SJSA1 (cell line): Measurements from ENCODE around the gene COL1A1. TPM values are rescaled to one million over a fixed set of nuclear protein-coding genes. Genes with fewer than 3 reads are reported as not detected.
A peak's percentile ranks its signal among the peaks of the same experiment; 100 is the strongest.

Experiments used
- DNase-seq, 2 experiments: peaks; one replicate each; pipeline ENCODE4 v3.0.0-alpha.2; 2015 to 2020; ENCODE audit warnings: low spot score in 2 of 2, low read depth in 1 of 2
- H3K27ac ChIP-seq: fragments of 250-450 bp; sonication (Bioruptor Pico); 2 replicates; pipeline ENCODE4 v1.5.1; 2020; ENCODE audit warnings: mild to moderate bottlenecking, moderate library complexity
- H3K27me3 ChIP-seq: fragments of 250-450 bp; sonication (Bioruptor Pico); replicated peaks from 2 replicates; pipeline ENCODE4 v1.5.1; 2020; ENCODE audit warnings: mild to moderate bottlenecking, moderate library complexity
- H3K36me3 ChIP-seq: fragments of 250-450 bp; sonication (Bioruptor Pico); 2 replicates; pipeline ENCODE4 v1.5.1; 2020; ENCODE audit warnings: mild to moderate bottlenecking
- H3K4me1 ChIP-seq: fragments of 250-450 bp; sonication (Bioruptor Pico); replicated peaks from 2 replicates; pipeline ENCODE4 v1.6.1; 2021; ENCODE audit warnings: mild to moderate bottlenecking
- H3K4me3 ChIP-seq: fragments of 250-450 bp; sonication (Bioruptor Pico); 2 replicates; pipeline ENCODE4 v1.5.1; 2020; ENCODE audit warnings: mild to moderate bottlenecking
- H3K9me3 ChIP-seq: fragments of 250-450 bp; sonication (Bioruptor Pico); replicated peaks from 2 replicates; pipeline ENCODE4 v1.5.1; 2020; ENCODE audit warnings: mild to moderate bottlenecking
- total RNA-seq: library from RNA; depleted of rRNA; stranded (reverse); fragments of >200 nt; shearing (Covaris generic); gene quantifications from 2 replicates; pipeline ENCODE4 v1.2.3, GENCODE V29; 2014; rRNA removed

The COL1A1 gene
- total RNA-seq, 1 experiment from 2014 or later, result 957 TPM

GRCh38 chr17:50141026-50141744 is 60.2 kb downstream of the COL1A1 start:
- Histone ChIP-seq H3K4me1 (no peaks in the 10 kb centered on the region), H3K27me3 (no peaks in the 10 kb centered on the region), H3K9me3 (no peaks in the 10 kb centered on the region), H3K36me3 (peaks cover 98% of the 10 kb centered on the region), H3K4me3 (no peak overlapping the region), H3K27ac (no peak overlapping the region)
- DNase-seq, result no peak

DNA sequence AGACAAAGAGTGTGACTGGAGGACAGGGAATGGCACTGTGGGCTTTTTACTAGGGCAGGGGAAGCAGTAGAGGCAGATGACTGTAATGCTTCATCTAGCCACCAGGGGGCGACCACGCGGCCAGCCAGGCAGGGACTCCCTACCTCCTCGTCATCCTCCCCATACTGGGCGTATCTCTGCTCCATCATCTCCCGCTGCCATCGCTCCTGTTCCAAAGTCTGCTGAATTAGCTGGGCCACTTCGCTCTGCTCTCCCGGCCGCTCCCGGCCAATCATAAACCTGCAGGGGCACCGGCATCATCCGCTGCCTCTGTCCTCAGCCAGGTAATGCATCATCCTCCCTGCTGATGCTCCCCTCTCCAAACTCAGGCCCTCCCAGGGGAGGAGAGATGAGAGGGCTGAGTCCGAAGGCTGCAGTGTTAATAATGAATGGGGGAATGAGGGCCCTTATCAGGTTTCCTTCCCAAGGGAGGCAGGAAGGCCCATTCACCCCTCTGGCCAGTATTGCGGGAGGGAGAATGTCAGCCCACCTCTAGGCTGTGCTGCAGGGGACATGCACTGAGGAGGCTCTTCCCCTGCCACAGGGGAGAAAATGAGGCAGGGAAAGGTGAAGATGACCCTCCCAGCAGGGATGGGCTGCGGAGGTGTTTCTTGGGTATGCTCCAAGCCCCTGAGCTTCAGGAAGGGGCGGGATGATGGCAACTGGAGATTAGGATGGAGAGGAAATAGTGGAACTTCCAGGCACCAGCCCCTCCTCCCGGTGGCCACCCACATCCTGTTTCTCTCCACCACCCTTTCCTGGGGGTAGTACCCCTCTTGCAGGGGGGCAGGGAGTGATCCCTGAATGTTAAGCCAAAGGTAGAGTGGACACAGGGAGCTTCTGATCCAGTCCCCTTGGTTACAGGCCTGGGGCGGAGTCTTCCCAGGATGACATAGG is 61.2 kb downstream of the COL1A1 start:
- Histone ChIP-seq H3K9me3 (no peaks in the 10 kb centered on the region), H3K4me3 (no peak overlapping the region), H3K27me3 (no peaks in the 10 kb centered on the region), H3K4me1 (no peaks in the 10 kb centered on the region), H3K36me3 (peaks cover 98% of the 10 kb centered on the region), H3K27ac (no peak overlapping the region)
- DNase-seq, result peak; percentile 65 to 88

GRCh38 chr17:50139185-50139783 is 62.1 kb downstream of the COL1A1 start:
- no peak overlapping the region for H3K4me3 ChIP-seq
- H3K36me3 ChIP-seq, result peaks cover 96% of the 10 kb centered on the region
- H3K27ac ChIP-seq, result no peak overlapping the region
- no peaks in the 10 kb centered on the region for H3K4me1 ChIP-seq
- DNase-seq, result no peak
- no peaks in the 10 kb centered on the region for H3K27me3 ChIP-seq
- no peaks in the 10 kb centered on the region for H3K9me3 ChIP-seq

DNA sequence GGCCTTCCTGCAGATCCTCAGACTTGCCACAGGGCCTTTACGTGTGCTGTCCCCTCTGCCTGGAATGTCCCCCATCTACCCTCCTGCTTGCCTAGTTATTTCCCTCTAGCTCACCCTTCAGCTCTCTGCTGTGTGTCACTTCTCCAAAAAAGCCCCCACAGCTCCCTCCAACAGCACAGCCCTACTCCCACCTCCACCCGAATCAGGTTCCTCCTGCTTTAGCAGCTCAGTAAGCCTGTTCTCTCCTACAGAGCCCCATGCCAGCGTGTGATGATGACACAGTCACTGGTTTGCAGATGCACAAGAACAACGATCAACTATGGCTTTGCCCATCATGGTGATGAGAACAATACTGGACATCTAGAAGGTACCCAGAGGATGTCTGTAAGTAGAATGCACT is 64.4 kb downstream of the COL1A1 start:
- Histone ChIP-seq H3K4me1 (peaks cover 11% of the 10 kb centered on the region), H3K27me3 (no peaks in the 10 kb centered on the region), H3K36me3 (peaks cover 95% of the 10 kb centered on the region), H3K4me3 (no peak overlapping the region), H3K27ac (no peak overlapping the region), H3K9me3 (no peaks in the 10 kb centered on the region)
- DNase-seq, result no peak

- DNase-seq, result no peak
- Histone ChIP-seq H3K27ac (no peak overlapping the region), H3K9me3 (no peaks in the 10 kb centered on the region), H3K36me3 (peaks cover 89% of the 10 kb centered on the region), H3K4me3 (no peak overlapping the region), H3K27me3 (no peaks in the 10 kb centered on the region), H3K4me1 (peaks cover 11% of the 10 kb centered on the region)
Measured at GRCh38 chr17:50136096-50136687, 65.2 kb downstream of the COL1A1 start.

- no peaks in the 10 kb centered on the region for H3K9me3 ChIP-seq
- no peak overlapping the region for H3K27ac ChIP-seq
- no peak overlapping the region for H3K4me3 ChIP-seq
- peaks cover 11% of the 10 kb centered on the region for H3K4me1 ChIP-seq
- H3K27me3 ChIP-seq, result no peaks in the 10 kb centered on the region
- DNase-seq, result no peak
- peaks cover 82% of the 10 kb centered on the region for H3K36me3 ChIP-seq
Measured at GRCh38 chr17:50135316-50136095, 65.9 kb downstream of the COL1A1 start.

- Histone ChIP-seq H3K27ac (no peak overlapping the region), H3K36me3 (peaks cover 74% of the 10 kb centered on the region), H3K27me3 (peaks cover 6% of the 10 kb centered on the region), H3K9me3 (no peaks in the 10 kb centered on the region), H3K4me3 (no peak overlapping the region), H3K4me1 (peaks cover 15% of the 10 kb centered on the region)
- DNase-seq, result no peak
Measured at GRCh38 chr17:50134206-50135110, 67.0 kb downstream of the COL1A1 start.

GRCh38 chr17:50133769-50134099 is 67.7 kb downstream of the COL1A1 start:
- Histone ChIP-seq H3K36me3 (peaks cover 66% of the 10 kb centered on the region), H3K4me3 (no peak overlapping the region), H3K27me3 (peaks cover 12% of the 10 kb centered on the region), H3K9me3 (no peaks in the 10 kb centered on the region; the same call in 1 of the 2 replicates), H3K4me1 (peaks cover 15% of the 10 kb centered on the region), H3K27ac (no peak overlapping the region)
- no peak for DNase-seq

Other genes starting within 250 kb of the COL1A1 start
- gene DLX4, start 232.4 kb downstream of the COL1A1 start, total RNA-seq, result 0.13 TPM in 1 of 2 replicates, not detected in the other
- not detected in 2 replicates for gene DLX3, start 206.4 kb downstream of the COL1A1 start, total RNA-seq
- gene ITGA3, start 145.5 kb downstream of the COL1A1 start, total RNA-seq, result 142 and 195 TPM in 2 replicates
- gene PDK2, start 106.3 kb downstream of the COL1A1 start, total RNA-seq, result 22.2 and 25.3 TPM in 2 replicates
- 0.11 TPM in 1 of 2 replicates, not detected in the other for gene SAMD14, start 71.5 kb downstream of the COL1A1 start, total RNA-seq
- gene PPP1R9B, start 51.0 kb downstream of the COL1A1 start, total RNA-seq, result 69.4 and 70.1 TPM in 2 replicates
- 2.4 TPM in 1 of 2 replicates, not detected in the other for gene SGCA, start 35.6 kb downstream of the COL1A1 start, total RNA-seq
- gene TMEM92, start 72.8 kb upstream of the COL1A1 start, total RNA-seq, result 0.05 TPM in 1 of 2 replicates, not detected in the other
- gene XYLT2, start 144.5 kb upstream of the COL1A1 start, total RNA-seq, result 27.7 and 41.8 TPM in 2 replicates
- 88.5 and 115 TPM in 2 replicates for gene MRPL27, start 171.6 kb upstream of the COL1A1 start, total RNA-seq
- 24.1 and 54.5 TPM in 2 replicates for gene EME1, start 171.6 kb upstream of the COL1A1 start, total RNA-seq
- 321 and 329 TPM in 2 replicates for gene LRRC59, start 195.9 kb upstream of the COL1A1 start, total RNA-seq
- gene ACSF2, start 224.6 kb upstream of the COL1A1 start, total RNA-seq, result 14.9 and 26.5 TPM in 2 replicates